Measurements from ENCODE around the gene TGFBR3.

GRCh38 chr1:91876040-91876470 is 9.9 kb downstream of the TGFBR3 start:
- no peak for TF ChIP-seq ZNF232 (CRISPR knock-in tag; IDR thresholded peaks at IDR 0.05)
- TF ChIP-seq, protein P1, sequence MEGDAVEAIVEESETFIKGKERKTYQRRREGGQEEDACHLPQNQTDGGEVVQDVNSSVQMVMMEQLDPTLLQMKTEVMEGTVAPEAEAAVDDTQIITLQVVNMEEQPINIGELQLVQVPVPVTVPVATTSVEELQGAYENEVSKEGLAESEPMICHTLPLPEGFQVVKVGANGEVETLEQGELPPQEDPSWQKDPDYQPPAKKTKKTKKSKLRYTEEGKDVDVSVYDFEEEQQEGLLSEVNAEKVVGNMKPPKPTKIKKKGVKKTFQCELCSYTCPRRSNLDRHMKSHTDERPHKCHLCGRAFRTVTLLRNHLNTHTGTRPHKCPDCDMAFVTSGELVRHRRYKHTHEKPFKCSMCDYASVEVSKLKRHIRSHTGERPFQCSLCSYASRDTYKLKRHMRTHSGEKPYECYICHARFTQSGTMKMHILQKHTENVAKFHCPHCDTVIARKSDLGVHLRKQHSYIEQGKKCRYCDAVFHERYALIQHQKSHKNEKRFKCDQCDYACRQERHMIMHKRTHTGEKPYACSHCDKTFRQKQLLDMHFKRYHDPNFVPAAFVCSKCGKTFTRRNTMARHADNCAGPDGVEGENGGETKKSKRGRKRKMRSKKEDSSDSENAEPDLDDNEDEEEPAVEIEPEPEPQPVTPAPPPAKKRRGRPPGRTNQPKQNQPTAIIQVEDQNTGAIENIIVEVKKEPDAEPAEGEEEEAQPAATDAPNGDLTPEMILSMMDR (IDR thresholded peaks at IDR 0.05) = no peak
- no peak for TF ChIP-seq TEAD4 (CRISPR knock-in tag; IDR thresholded peaks at IDR 0.05)
- TF ChIP-seq JUN (CRISPR knock-in tag; IDR thresholded peaks at IDR 0.05) = no peak
- no peak for TF ChIP-seq USF2 (CRISPR knock-in tag; IDR thresholded peaks at IDR 0.05)
- no peak for TF ChIP-seq ELF4 (CRISPR knock-in tag; IDR thresholded peaks at IDR 0.05; ENCODE audit: low read depth)
- no peak for TF ChIP-seq MXD4 (CRISPR knock-in tag; IDR thresholded peaks at IDR 0.05; ENCODE audit: borderline replicate concordance)
- no peak for TF ChIP-seq ZNF671 (CRISPR knock-in tag; IDR thresholded peaks at IDR 0.05)
- TF ChIP-seq PREB (CRISPR knock-in tag; IDR thresholded peaks at IDR 0.05; ENCODE audit: borderline replicate concordance) = no peak
- TF ChIP-seq MAX (CRISPR knock-in tag; IDR thresholded peaks at IDR 0.05) = no peak
